ENCODE results near the gene PRPF18.

GRCh38 chr10:13621931-13622330 lies 35.2 kb downstream of the PRPF18 start:
- TF ChIP-seq CTCF (IDR thresholded peaks at IDR 0.05) (no peak), POLR2A (IDR thresholded peaks at IDR 0.05) (no peak), POLR2AphosphoS5 (IDR thresholded peaks at IDR 0.05) (no peak), EP300 (IDR thresholded peaks at IDR 0.05) (no peak)

All from stomach (tissue), 4 donors.